Endothelial cell of umbilical vein (primary cell): ENCODE results near the gene GAS7. TPM values are rescaled to one million over a fixed set of nuclear protein-coding genes. Genes with fewer than 3 reads are reported as not detected.

Experiments
- BruUV-seq: library from RNA; stranded (reverse); fragments of 400-500 nt; replicated peaks from 2 replicates; lab custom pipeline; 2021; lab: Mats Ljungman, UMichigan
- CTCF ChIA-PET: fragments of 300-600, 350-600 bp; sonication (Branson Sonifier 250); formaldehyde crosslinking; loops from one replicate; lab custom pipeline; 2021; ENCODE audit warnings: antibody characterized with exemption, inconsistent platforms; lab: Charles Lee
- POLR2A ChIA-PET: fragments of 300-600, 350-600 bp; sonication (Branson Sonifier 250); formaldehyde crosslinking; loops from one replicate; lab custom pipeline; 2021; ENCODE audit warnings: antibody characterized with exemption, inconsistent platforms; lab: Charles Lee
- DNase-seq: peaks from one replicate; pipeline ENCODE4 v3.0.0-alpha.2; 2011; ENCODE audit warnings: low read depth, low spot score
- FAIRE-seq: peaks from 2 replicates; lab custom pipeline; 2011; peaks lifted over from hg19 to GRCh38; lab: Jason Lieb, UNC
- H2AFZ ChIP-seq: 2 replicates; pipeline ENCODE4 v1.6.0; 2012; ENCODE audit warnings: low read depth, low read length, control low read depth, inconsistent platforms
- H3K27ac ChIP-seq: 2 replicates; pipeline ENCODE4 v1.5.1; 2011; ENCODE audit warnings: low read depth, mild to moderate bottlenecking, control low read depth, low read length, moderate library complexity; ENCODE audit not compliant: insufficient read depth
- H3K27me3 ChIP-seq, 2 experiments: 2 replicates each; pipeline versions ENCODE4 v1.6.0 to v1.6.1; 2011; ENCODE audit warnings: low read length in 2 of 2, mixed read lengths in 1 of 2; ENCODE audit not compliant: control insufficient read depth in 2 of 2, insufficient read depth in 2 of 2
- H3K36me3 ChIP-seq, 2 experiments: 2 replicates in 1 of 2; 3 replicates in 1 of 2; pipeline ENCODE4 v1.5.1; 2011; ENCODE audit warnings: low read length in 2 of 2, mild to moderate bottlenecking in 1 of 2, moderate library complexity in 1 of 2; ENCODE audit not compliant: control insufficient read depth in 2 of 2, insufficient read depth in 2 of 2; ENCODE audit errors: extremely low read depth in 1 of 2
- H3K4me1 ChIP-seq: 3 replicates; pipeline ENCODE4 v1.5.1; 2011; ENCODE audit warnings: mild to moderate bottlenecking, low read length; ENCODE audit not compliant: control insufficient read depth, insufficient read depth; ENCODE audit errors: extremely low read depth
- H3K4me2 ChIP-seq: 2 replicates; pipeline ENCODE4 v1.6.1; 2011; ENCODE audit warnings: low read length, control low read depth, mixed read lengths; ENCODE audit not compliant: insufficient read depth
- H3K4me3 ChIP-seq, 3 experiments: fragments of 200-600 bp in 1 of 3; sonication (generic), shearing (Covaris generic) in 1 of 3; replicated peaks in 1 of 3; 2 replicates each; pipeline ENCODE4 v1.5.1; 2011 to 2016; ENCODE audit warnings: control low read depth in 3 of 3, low read length in 3 of 3, mild to moderate bottlenecking in 2 of 3, inconsistent platforms in 1 of 3, low read depth in 1 of 3, moderate library complexity in 1 of 3; ENCODE audit not compliant: insufficient read depth in 1 of 3
- H3K79me2 ChIP-seq: 2 replicates; pipeline ENCODE4 v1.6.0; 2012; ENCODE audit warnings: low read length, inconsistent platforms; ENCODE audit not compliant: control insufficient read depth, insufficient read depth
- H3K9ac ChIP-seq: replicated peaks from 2 replicates; pipeline ENCODE3; 2011; ENCODE audit warnings: low read length, control low read depth; ENCODE audit not compliant: insufficient read depth; ENCODE audit errors: extremely low read depth
- H3K9me1 ChIP-seq: replicated peaks from 3 replicates; pipeline ENCODE4 v1.6.0; 2011; ENCODE audit warnings: mild to moderate bottlenecking, low read length; ENCODE audit not compliant: control insufficient read depth, insufficient read depth; ENCODE audit errors: extremely low read depth
- H3K9me3 ChIP-seq: replicated peaks from 2 replicates; pipeline ENCODE4 v1.5.1; 2012; ENCODE audit warnings: low read length, inconsistent platforms; ENCODE audit not compliant: control insufficient read depth, insufficient read depth
- H4K20me1 ChIP-seq: replicated peaks from 2 replicates; pipeline ENCODE3; 2011; ENCODE audit warnings: mild to moderate bottlenecking, low read length; ENCODE audit not compliant: control insufficient read depth, insufficient read depth; ENCODE audit errors: extremely low read depth
- EZH2 ChIP-seq: IDR thresholded peaks from 2 replicates; pipeline ENCODE4 v1.6.1; 2012; ENCODE audit warnings: borderline replicate concordance, low read depth, mild to moderate bottlenecking, moderate library complexity, low read length, inconsistent platforms; ENCODE audit not compliant: severe bottlenecking
- FOS ChIP-seq: IDR thresholded peaks from 2 replicates; pipeline ENCODE4 v1.6.1; 2011; ENCODE audit warnings: mild to moderate bottlenecking, low read length, moderate library complexity, borderline replicate concordance; ENCODE audit not compliant: insufficient read depth
- GATA2 ChIP-seq: IDR thresholded peaks from 2 replicates; pipeline ENCODE4 v1.7.0; 2011; ENCODE audit warnings: low read depth, mild to moderate bottlenecking, moderate library complexity, mixed read lengths, low read length; ENCODE audit not compliant: insufficient read length, insufficient read depth
- JUN ChIP-seq: IDR thresholded peaks from 2 replicates; pipeline ENCODE4 v1.6.1; 2011; ENCODE audit warnings: borderline replicate concordance, low read depth; ENCODE audit not compliant: insufficient read length, insufficient read depth
- MAX ChIP-seq: IDR thresholded peaks from 2 replicates; pipeline ENCODE4 v1.6.1; 2011; ENCODE audit not compliant: insufficient read depth, insufficient read length
- MYC ChIP-seq: IDR thresholded peaks from one replicate; pipeline ENCODE4 v1.6.1; 2011; ENCODE audit warnings: mild to moderate bottlenecking, low read depth, low read length
- POLR2A ChIP-seq: IDR thresholded peaks from 2 replicates; pipeline ENCODE4 v1.6.1; 2012; ENCODE audit warnings: low read depth, mild to moderate bottlenecking, control low read depth, low read length
- POLR2AphosphoS5 ChIP-seq: IDR thresholded peaks from 2 replicates; pipeline ENCODE4 v1.6.1; 2012; ENCODE audit warnings: low read depth, mild to moderate bottlenecking, control low read depth, low read length, moderate library complexity; ENCODE audit not compliant: insufficient read depth
- dilution Hi-C: fragments of 300-500 bp; cut with MboI; formaldehyde crosslinking; loops from one replicate; pipeline ENCODE4 v1.15.0; 2019; ENCODE audit warnings: low sequenced_read_pairs; ENCODE audit not compliant: extremely low pct_ligation_motif_present
- intact Hi-C: fragments of 100-400 bp; cut with micrococcal nuclease; formaldehyde crosslinking; loops from one replicate; pipeline ENCODE4 v1.10.0; 2022
- polyA plus RNA-seq, 4 experiments: library from polyadenylated mRNA; depleted of rRNA in 3 of 4; stranded (reverse) in 3 of 4; unstranded in 1 of 4; fragments of >200 nt; gene quantifications; 2 replicates each; pipeline versions ENCODE4 v1.2.1 to v1.2.3, GENCODE V29; 2011 to 2012; ENCODE audit warnings: missing spikeins in 1 of 4
- total RNA-seq: library from RNA; stranded (reverse); gene quantifications from 2 replicates; pipeline ENCODE4 v1.2.3, GENCODE V29; 2021
- TF ChIP-seq, protein P1 (sequence below), 2 donors: IDR thresholded peaks; 1 replicate in 1 of 2; 2 replicates in 1 of 2; pipeline ENCODE4 v1.5.1; 2011; ENCODE audit warnings: low read length in 2 of 2, mild to moderate bottlenecking in 2 of 2, moderate library complexity in 2 of 2, control low read depth in 1 of 2, inconsistent platforms in 1 of 2, low read depth in 1 of 2; ENCODE audit not compliant: insufficient read depth in 1 of 2; ENCODE audit errors: extremely low read depth in 1 of 2

GAS7 gene
- total and polyA plus RNA-seq, 2 donors (not counting 3 experiments of a cell fraction or from before 2014, with no cell fraction given), result not detected

GRCh38 chr17:10172778-10173177, 25.6 kb downstream of the GAS7 start:
- BruUV-seq, result no TSS peak
- TF ChIP-seq, protein P1, sequence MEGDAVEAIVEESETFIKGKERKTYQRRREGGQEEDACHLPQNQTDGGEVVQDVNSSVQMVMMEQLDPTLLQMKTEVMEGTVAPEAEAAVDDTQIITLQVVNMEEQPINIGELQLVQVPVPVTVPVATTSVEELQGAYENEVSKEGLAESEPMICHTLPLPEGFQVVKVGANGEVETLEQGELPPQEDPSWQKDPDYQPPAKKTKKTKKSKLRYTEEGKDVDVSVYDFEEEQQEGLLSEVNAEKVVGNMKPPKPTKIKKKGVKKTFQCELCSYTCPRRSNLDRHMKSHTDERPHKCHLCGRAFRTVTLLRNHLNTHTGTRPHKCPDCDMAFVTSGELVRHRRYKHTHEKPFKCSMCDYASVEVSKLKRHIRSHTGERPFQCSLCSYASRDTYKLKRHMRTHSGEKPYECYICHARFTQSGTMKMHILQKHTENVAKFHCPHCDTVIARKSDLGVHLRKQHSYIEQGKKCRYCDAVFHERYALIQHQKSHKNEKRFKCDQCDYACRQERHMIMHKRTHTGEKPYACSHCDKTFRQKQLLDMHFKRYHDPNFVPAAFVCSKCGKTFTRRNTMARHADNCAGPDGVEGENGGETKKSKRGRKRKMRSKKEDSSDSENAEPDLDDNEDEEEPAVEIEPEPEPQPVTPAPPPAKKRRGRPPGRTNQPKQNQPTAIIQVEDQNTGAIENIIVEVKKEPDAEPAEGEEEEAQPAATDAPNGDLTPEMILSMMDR (IDR thresholded peaks at IDR 0.05; ENCODE audit: extremely low read depth in 1 of 2, insufficient read depth in 1 of 2, low read depth in 1 of 2, low read length in 2 of 2), result no peak
- TF ChIP-seq FOS (no peak), POLR2A (no peak), POLR2AphosphoS5 (no peak), JUN (no peak), MAX (no peak), MYC (no peak), EZH2 (no peak), GATA2 (no peak)
- Histone ChIP-seq H3K36me3 (no peaks in the 10 kb centered on the region), H3K4me3 (no peak overlapping the region), H3K4me1 (no peaks in the 10 kb centered on the region), H3K27ac (no peak overlapping the region), H3K9ac (no peak overlapping the region), H3K79me2 (no peaks in the 10 kb centered on the region), H2AFZ (no peak overlapping the region), H4K20me1 (no peaks in the 10 kb centered on the region), H3K9me1 (no peaks in the 10 kb centered on the region), H3K9me3 (peaks cover 5% of the 10 kb centered on the region), H3K27me3 (no peaks in the 10 kb centered on the region), H3K4me2 (no peak overlapping the region)
- CTCF ChIA-PET, result no interaction called here
- intact Hi-C loops, result no loop called here
- POLR2A ChIA-PET, result no interaction called here
- DNase-seq, result no peak
- FAIRE-seq, result no peak
- dilution Hi-C loops, result no loop called here
